Brain pericyte (primary cell): Measurements from ENCODE around the gene TMEM92.

Experiments used
- DNase-seq: peaks from one replicate; pipeline ENCODE4 v3.0.0-alpha.2; 2012; ENCODE audit warnings: low read depth, low spot score

Gene TMEM92

DNA sequence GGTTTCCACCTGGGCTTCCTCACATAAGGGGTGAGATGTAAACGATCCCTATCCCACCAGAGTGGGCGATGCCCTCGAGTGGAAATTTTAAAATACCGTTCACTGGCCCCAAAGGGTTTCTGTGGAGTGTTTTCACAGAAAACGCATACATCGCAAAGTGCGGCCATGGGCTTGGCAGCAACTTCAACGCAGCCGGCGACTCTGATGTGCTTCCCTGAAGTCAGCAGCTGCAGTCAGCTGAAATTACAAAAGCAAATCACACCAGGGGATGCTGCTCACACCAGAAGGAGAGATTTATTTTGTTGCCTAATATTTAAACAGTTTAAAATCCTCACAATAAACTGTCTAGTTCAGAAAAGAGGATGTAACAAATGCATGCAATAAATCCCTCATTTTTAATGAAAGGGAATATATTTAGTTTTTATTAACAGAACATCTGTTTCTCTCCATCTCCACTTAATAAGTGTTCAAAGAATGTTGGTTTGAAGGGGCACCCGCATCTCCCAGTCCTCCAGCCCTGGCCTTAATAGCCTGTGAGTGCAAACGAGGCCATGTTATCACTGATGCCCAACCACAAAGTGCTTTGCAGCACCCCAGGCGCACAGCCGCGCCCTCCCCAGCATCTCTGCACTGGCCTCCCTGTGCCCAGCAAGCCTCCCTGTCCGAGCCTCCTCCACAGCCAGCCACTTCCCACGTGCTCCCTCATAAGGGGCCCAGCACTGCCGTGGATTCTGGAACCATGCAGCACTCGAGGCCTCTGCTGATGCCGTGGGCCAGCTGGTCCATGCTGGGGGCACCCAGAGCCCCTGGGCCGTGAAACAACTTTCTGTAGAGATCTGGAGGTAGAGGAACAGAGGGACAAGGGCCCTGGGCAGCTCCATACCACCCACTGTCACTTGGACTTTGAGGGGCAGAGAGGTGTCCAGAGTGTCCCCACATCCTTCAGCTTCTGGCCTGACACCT lies 54.4 kb downstream of the TMEM92 start:
- no peak for DNase-seq

DNA sequence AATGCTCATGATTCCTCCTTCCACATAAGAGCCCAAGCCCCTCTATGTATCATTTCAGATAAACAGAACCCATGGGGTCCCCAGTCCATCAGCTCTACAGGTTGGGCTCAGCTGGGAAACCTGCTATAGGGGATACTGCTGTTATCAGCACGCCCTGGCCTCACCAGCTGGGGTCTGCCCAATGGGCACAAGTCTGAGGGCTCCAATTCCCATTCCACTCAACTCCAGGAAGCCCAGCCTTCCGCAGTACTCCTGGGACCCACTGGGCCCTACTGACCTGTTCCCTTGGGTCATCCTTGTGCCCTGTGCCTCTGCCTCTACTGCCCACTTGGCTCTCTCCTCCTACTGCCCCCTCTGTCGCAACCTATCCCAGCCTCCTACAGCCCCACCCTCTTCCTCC lies 55.5 kb downstream of the TMEM92 start:
- DNase-seq, result no peak

DNA sequence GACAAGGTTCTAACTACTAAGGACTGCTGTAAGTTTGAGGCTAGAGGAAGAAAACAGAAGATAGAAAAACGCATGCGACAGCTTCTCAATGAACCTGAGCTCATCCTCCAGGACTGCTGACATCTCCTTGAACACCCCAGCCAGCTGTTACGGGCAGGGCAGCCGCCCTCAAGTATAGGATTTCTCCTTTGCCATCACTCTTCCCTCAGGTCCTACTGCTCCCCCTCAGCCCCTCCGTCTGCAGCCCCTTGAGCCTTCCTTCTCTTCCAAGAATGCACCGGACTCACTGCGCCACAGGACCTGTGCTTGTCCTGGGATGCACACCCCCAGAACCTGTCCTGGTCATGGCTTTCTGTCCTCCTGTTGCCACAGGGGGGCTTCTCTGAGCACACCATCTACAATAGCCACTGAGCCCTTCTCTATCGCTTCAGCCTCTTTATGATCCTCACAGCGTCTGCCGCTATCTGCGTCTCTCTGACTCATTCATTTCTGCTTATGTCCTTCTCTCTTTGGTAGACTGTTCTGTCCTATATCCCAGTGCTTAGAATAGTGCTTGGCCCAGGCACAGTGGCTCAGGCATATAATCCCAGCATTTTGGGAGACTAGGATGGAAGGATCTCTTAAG lies 56.0 kb downstream of the TMEM92 start:
- no peak for DNase-seq
